ENCODE results near the gene ATG7. TPM values are rescaled to one million over a fixed set of nuclear protein-coding genes. Genes with fewer than 3 reads are reported as not detected.
A peak's percentile ranks its signal among the peaks of the same experiment; 100 is the strongest.

The ATG7 gene
- total RNA-seq, 2 experiments from 2014 or later = 21.7 to 28.4 TPM

GRCh38 chr3:11580645-11581044, 308.4 kb downstream of the ATG7 start:
- peaks cover 42% of the 10 kb centered on the region for H4K20me1 ChIP-seq (ENCODE audit: insufficient read depth, low read length)
- peaks cover 68% of the 10 kb centered on the region; the same call in 1 of the 2 replicates for H3K79me2 ChIP-seq (ENCODE audit: insufficient read depth, low read depth, low read length)

GRCh38 chr3:11581237-11582190, 309.3 kb downstream of the ATG7 start:
- CTCF ChIA-PET (ENCODE audit: unreplicated experiment) = no interaction called here
- no peak for DNase-seq (ENCODE audit: low spot score)
- peak overlapping the region; percentile 78 for H3K4me2 ChIP-seq (ENCODE audit: low read length)
- POLR2A ChIA-PET = interaction anchor here (0.7 to 1.0 kb wide), 3 partner anchors 9 to 67 kb away, joined by 3 to 5 read pairs (median 5); no protein-coding TSS in a partner anchor
- H3K4me1 ChIP-seq (ENCODE audit: insufficient read depth, low read length, poor library complexity, severe bottlenecking) = peaks cover 32% of the 10 kb centered on the region
- TF ChIP-seq CTCF (conservative IDR thresholded peaks at IDR 0.05; ENCODE audit: low read length) (no peak), EZH2phosphoT487 (IDR thresholded peaks at IDR 0.05; ENCODE audit: borderline replicate concordance, low read depth, low read length) (no peak)
- peaks cover 14% of the 10 kb centered on the region; the same call in 1 of the 2 replicates for H3K36me3 ChIP-seq (ENCODE audit: insufficient read depth, low read length)
- intact Hi-C loops (cut with micrococcal nuclease; ENCODE audit: unreplicated experiment) = loop anchor here (10.0 kb wide), 1 partner anchor 63 kb away; the partner anchor contains the start of gene VGLL4
- H3K9me2 ChIP-seq (ENCODE audit: insufficient read depth, low read length) = no peaks in the 10 kb centered on the region
- peaks cover 41% of the 10 kb centered on the region for H4K20me1 ChIP-seq (ENCODE audit: insufficient read depth, low read length)
- H3K27ac ChIP-seq (ENCODE audit: low read depth, low read length, poor library complexity, severe bottlenecking) = no peak overlapping the region
- H2AFZ ChIP-seq (ENCODE audit: low read length) = no peak overlapping the region
- peak overlapping the region; percentile 53 for H3K4me3 ChIP-seq (ENCODE audit: low read depth, low read length, poor library complexity, severe bottlenecking)
- BruUV-seq (replicated peaks) = no TSS peak
- peaks cover 71% of the 10 kb centered on the region; the same call in 1 of the 2 replicates for H3K79me2 ChIP-seq (ENCODE audit: insufficient read depth, low read depth, low read length)
- H3K9me3 ChIP-seq (ENCODE audit: low read length) = no peaks in the 10 kb centered on the region

More at GRCh38 chr3:11580645-11581044, 308.4 kb downstream of the ATG7 start:
- Histone ChIP-seq H2AFZ (ENCODE audit: low read length) (no peak overlapping the region), H3K4me2 (ENCODE audit: low read length) (no peak overlapping the region), H3K9me2 (ENCODE audit: insufficient read depth, low read length) (no peaks in the 10 kb centered on the region), H3K27ac (ENCODE audit: low read depth, low read length, poor library complexity, severe bottlenecking) (no peak overlapping the region), H3K9me3 (ENCODE audit: low read length) (no peaks in the 10 kb centered on the region), H3K4me3 (ENCODE audit: low read depth, low read length, poor library complexity, severe bottlenecking) (no peak overlapping the region), H3K4me1 (ENCODE audit: insufficient read depth, low read length, poor library complexity, severe bottlenecking) (peaks cover 39% of the 10 kb centered on the region), H3K36me3 (ENCODE audit: insufficient read depth, low read length) (peaks cover 10% of the 10 kb centered on the region; the same call in 1 of the 2 replicates)
- ChIA-PET CTCF (ENCODE audit: unreplicated experiment) (no interaction called here), POLR2A (interaction anchor here (0.7 to 1.0 kb wide), 3 partner anchors 10 to 68 kb away, joined by 3 to 5 read pairs (median 5); no protein-coding TSS in a partner anchor)
- TF ChIP-seq EZH2phosphoT487 (IDR thresholded peaks at IDR 0.05; ENCODE audit: borderline replicate concordance, low read depth, low read length) (no peak), CTCF (conservative IDR thresholded peaks at IDR 0.05; ENCODE audit: low read length) (no peak)
- no TSS peak for BruUV-seq (replicated peaks)
- intact Hi-C loops (cut with micrococcal nuclease; ENCODE audit: unreplicated experiment) = loop anchor here (10.0 kb wide), 1 partner anchor 64 kb away; the partner anchor contains the start of gene VGLL4
- DNase-seq (ENCODE audit: low spot score) = no peak

Data from OCI-LY7 (cell line).